Stimulated activated CD4-positive, alpha-beta T cell treated with anti-CD3 and anti-CD28 coated beads, TNF-alpha, amount 100 ng/mL, for 24 hours (primary cell): Measurements from ENCODE around the gene WNT8A.

Experiments used
- DNase-seq, 3 experiments: peaks; one replicate each; pipeline ENCODE4 v3.0.0-alpha.2; 2020; ENCODE audit warnings: low read depth in 3 of 3

Gene WNT8A

DNA sequence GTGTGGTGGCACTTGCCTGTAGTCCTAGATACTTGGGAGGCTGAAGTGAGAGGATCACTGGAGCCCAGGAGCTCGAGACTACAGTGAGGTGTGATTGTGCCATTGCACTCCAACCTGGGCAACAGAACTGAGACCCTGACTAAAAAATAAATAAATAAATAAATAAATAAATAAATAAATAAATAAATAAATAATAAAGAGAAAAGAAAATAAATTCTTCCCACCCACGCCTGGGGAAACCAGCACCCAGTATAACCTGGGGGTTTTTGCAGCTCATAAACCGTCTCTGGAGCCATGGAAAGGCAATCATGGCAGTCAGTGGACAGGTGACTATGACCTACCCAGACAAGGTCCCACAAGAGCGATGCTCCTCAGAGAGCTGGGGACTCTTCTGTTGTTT is 7.9 kb downstream of the WNT8A start:
- DNase-seq: no peak

DNA sequence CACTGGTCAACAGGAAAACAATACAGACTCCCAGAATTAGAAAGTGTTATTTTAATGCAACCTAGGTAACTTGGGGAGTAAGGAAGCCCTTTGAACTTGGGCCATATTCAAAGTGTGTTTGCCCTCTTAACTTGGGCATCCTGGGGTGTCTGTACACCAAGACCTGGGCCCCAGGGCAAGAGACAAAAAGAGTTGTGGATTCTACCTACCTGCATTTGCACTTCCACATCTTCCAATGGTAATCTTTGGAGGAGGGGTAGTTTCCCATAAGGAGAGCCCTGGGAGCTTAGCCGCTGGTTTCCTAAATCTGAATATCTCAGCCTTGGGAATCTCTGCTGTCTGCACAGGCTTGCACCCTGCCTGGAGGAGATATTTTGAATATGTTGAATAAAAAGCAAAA is 8.5 kb downstream of the WNT8A start:
- no peak for DNase-seq

- no peak for DNase-seq
Measured at GRCh38 chr5:138093036-138093435, 9.2 kb downstream of the WNT8A start.

GRCh38 chr5:138095100-138095907 is 11.5 kb downstream of the WNT8A start:
- DNase-seq: no peak

DNA sequence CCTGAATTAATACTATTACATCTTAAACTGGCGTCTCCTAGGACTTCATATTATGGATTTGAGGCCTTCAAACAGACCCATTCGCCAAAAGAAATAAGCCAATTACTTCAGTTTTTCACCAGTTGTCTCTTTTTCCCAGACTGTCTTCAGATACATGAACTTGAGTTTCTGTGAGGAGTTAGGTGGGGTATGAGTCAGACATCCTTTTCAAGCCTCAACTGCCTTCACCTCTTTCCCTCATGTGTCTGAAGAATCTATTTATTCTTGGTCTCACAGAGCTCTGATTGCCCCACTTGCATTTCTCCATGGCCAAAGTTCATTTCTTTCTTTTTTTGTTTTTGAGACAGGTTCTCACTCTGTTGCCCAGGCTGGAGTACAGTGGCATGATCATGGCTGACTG is 12.5 kb downstream of the WNT8A start:
- DNase-seq: no peak

- DNase-seq: no peak
Measured at GRCh38 chr5:138096997-138097828, 13.4 kb downstream of the WNT8A start.

DNA sequence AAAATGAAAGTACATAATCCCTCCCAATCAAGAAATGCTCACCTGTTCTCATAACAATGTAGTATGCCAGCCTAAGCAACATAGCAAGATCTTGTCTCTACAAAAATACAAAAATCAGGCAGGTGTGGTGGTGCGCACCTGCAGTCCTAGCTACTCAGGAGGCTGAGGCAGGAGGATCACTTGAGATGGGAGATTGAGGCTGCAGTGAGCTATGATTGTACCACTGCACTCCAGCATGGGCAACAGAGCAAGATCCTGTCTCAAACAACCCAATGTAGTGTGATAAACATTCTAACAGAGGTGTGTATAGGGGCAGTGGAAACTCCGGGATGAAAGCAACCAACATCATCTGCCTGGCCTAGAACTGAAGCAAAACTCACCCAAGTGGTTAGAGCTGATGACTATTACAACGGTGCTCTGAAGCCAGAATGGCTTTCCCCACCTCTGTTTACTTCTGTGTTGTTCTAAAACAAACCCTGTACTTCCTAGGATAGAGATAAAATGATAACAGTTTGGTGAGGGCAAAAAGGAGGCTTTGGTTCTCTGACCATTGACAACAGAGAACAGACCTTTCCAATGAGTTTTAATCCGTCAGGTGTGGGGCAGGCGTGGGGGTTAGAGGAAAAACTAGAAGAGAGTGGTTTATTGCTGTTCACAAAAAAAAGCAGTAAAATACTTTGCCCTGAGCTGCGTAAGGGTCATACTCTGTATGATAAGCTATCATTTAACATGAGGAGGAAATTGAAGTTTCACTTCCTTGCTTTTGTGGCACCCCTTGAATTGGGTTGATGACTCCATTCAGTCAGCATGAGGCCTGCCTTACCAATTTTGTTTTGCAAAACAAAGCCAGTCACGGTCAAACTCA is 18.9 kb downstream of the WNT8A start:
- no peak for DNase-seq

DNA sequence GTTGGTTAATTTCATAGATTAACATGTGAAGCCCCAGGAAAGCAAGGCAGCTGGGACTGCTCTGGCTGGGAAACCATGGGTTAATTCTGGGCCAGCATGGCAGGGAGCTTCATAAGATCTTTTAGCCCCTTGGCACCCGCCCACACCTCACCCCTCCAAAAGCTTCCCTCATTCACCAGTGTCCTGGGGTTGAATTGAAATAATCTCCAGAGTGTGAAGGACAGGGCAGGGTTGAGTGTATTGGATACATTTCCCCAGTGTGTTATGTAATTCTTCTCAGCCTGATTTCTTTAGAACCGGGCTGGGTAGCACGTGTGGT is 19.4 kb downstream of the WNT8A start:
- DNase-seq: no peak

GRCh38 chr5:138105709-138106108 is 21.9 kb downstream of the WNT8A start:
- no peak for DNase-seq

GRCh38 chr5:138107213-138107612 is 23.4 kb downstream of the WNT8A start:
- DNase-seq: no peak

DNA sequence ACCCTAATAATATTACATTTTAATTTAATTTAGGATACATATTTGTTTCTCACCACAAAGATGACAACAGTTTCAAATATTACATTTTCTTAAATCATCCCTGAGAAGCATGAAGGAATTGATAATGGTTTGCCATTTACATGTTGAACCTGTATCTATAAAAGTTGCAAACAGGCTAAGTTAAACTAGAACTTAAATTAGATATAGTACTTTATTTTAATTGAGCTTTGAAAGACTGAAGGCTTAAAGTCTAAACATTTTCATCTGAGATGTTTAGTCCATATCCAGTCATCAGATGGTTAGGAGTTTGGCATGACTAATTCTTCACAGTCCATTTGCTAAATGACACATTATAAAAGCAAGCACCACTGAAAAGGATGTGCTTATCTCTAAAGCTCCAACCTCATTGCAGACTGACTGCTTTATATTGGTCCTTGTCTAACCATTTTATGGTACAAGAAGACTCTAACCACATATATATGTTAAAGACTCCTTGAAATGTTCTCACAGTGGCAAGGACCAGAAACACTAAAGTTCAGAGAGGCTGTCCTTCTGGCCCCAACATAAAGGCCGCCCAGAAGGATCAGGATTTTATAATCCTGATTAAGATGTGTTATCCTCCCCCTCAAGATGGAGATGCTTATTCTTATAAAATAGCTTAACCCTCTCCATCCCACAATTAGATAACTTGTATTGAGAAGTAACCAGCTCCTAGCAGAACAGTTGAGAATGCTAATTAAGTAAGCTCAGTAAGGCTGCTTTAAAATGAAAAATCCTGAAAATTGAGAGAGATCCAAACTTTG is 25.8 kb downstream of the WNT8A start:
- DNase-seq: no peak

DNA sequence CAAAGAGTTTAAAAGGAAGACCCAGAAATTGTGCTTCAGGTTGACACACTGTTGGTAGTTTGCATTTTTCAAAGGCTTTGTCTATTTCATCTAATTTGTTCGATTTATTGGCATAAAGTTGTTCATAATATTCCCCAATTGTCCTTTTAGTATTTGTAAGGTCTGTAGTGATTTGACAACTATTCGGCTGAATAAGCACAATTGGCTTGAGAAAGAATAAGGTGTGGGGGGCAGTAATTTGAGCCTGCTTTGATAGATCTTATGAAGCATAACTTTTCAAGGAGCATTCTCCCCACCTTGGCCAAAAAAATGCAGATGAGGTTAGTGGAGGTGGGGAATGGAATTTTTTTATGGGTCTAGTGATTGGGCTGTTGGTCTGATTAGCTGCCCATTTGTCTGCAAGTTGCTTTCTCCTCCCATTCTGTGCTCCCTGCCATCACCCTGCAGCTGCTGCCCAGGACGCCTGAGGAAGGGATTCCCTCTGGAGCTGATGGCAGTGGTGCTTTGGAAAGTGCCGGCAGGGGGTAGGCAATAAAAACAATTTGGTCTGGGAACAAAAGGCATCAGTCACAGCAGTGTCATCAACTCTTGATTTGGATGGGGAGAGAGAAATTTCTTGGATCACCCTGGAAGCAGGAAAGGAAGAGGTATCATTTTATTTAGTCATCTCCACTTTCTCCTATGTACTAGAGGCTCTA is 26.6 kb downstream of the WNT8A start:
- no peak for DNase-seq

GRCh38 chr5:138111181-138111580 is 27.3 kb downstream of the WNT8A start:
- no peak for DNase-seq

- no peak for DNase-seq
Measured at GRCh38 chr5:138111937-138112336, 28.1 kb downstream of the WNT8A start.

- DNase-seq: no peak
Measured at GRCh38 chr5:138115254-138115653, 31.4 kb downstream of the WNT8A start.

- no peak for DNase-seq
Measured at GRCh38 chr5:138128334-138128733, 44.5 kb downstream of the WNT8A start.

GRCh38 chr5:138129347-138129746 is 45.5 kb downstream of the WNT8A start:
- DNase-seq: no peak

DNA sequence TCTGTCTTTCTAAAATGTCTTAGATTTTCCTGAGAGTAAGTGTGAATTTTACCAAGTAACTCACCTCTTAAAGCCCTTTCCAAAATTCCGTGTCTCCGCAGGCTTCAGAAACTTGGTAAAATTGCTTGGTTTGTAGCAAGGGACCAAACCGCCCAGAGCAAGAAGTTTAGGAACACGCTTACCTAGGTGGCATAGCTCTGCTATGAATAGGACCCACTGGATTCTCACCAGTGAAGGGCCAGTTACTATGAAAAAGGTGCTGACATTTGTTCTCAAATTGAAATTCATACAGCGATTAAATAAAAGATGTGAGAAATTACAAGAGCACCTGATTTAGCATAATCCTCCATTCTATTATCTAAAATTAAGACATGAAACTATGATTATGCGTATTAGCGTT is 48.7 kb downstream of the WNT8A start:
- DNase-seq: no peak

DNA sequence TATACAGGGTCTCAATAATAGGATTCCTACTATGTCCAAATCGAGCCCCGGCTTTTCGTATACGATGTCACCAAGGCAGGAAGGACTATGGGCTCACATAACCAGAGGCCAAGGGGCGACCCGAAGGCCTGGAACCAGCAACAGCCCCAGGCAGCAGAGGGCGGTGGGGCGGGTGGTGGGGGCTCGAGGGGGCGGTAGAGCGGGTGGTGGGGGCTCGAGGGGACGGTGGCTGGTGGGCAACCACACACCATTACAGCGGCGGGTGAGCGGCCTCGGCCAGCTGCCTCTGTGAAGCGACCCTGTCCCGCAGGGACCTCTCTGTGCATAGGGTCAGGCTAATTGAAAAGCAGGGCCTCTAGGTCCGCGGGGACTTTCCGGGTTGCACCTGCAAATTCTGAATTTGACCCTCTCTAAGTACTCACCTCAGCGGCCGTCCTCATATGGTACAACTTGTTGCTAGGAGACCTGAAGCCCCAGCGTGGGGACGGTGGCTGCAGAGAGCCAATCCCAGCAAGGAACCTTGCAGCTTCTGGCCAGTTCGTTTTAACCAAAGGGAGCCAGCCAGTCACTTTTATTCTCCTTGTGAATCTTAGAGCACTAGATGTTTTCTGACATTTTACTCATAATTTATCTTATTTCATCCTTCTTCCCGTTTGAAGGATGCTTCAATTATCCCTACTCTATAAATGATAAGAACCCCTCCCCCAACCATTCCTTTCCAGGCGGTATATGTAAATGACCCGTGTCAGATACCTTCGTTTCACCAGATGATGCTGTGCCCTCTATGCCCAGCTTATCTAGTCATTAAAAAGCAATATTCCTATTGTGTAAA is 55.3 kb downstream of the WNT8A start, which contains the start of gene NME5:
TSS of gene NME5 (minus strand) at position 480 of the 832 bp plus-strand sequence. CDS start 648 bp downstream, outside the sequence.
- no peak for DNase-seq

DNA sequence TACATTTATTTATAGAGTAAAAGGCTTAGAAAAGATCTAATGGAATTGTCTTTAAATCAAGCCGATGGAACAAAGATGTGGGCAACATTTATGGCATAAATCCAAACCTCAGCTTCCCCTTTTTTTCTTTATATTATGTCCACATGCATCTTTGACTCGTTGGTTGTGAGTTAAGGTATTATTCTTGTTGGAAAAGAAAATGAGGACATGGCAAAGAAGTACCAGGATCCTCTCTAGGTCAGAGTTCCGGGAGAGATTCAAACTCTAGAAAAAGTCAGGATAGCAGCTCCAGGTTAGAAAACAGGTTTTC is 55.9 kb downstream of the WNT8A start:
- no peak for DNase-seq
